Activated CD4-positive, CD25-positive, alpha-beta regulatory T cell treated with anti-CD3 and anti-CD28 coated beads, Interleukin-2, amount 50 U/mL, for 16 hours (primary cell): ENCODE measurements around the gene AKAP10.
"Not testable (repeated sequence)": the region's sequence is repeated elsewhere in the genome, so short reads cannot be mapped to it uniquely, and the experiment has no call there.

Experiments used
- DNase-seq: peaks from one replicate; pipeline ENCODE4 v3.0.0-alpha.2; 2020; ENCODE audit warnings: low read depth, low spot score

Gene AKAP10

DNA sequence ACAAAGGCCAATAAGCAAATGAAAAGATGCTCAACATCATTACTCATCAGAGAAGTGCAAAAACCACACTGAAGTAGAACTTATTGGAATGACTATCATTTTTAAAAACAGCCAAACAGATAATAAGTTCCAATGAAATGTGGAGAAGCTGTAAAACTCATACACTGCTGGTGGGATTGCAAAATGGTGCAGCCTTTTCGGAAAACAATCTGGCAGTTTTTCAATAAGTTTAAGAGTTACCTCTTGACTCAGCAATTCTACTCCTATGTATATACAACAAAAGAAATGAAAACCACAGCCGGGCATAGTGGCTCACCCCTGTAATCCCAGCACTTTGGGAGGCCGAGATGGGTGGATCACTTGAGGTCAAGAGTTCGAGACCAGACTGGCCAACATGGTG, 49.3 kb downstream of the AKAP10 start:
- no peak for DNase-seq

DNA sequence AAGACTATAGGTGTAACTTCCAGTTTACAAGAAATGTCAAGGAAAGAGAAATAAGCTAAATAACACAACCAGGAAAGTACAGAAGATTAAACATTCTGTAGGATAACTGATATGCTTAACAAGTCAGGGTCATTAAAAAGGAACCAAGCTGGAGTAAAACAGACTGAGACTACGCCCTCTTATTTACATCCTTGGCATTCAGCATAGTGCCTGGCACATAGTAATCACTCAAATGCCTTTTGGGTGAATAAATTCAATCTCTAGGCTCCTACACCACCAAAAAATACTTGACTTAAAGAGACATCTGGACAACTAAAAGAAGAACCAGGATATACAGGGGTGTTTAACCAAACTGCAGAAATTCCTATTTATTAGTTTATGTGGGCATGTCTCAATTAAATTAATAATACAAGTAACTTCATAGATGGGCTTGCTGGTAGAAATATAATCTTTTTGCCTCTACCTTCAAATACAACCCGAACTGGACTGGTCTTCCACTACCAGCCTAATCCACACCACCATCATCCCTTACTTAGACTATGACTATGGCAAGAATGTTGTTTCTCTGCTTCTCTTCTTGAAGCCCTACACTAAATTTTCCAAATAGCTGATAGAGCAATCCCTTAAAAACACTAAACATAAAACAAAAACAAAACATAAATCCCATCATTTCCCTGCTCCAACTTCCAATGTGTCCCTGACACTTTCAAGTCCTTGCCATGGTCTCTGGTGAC, 62.2 kb downstream of the AKAP10 start:
- DNase-seq: no peak

DNA sequence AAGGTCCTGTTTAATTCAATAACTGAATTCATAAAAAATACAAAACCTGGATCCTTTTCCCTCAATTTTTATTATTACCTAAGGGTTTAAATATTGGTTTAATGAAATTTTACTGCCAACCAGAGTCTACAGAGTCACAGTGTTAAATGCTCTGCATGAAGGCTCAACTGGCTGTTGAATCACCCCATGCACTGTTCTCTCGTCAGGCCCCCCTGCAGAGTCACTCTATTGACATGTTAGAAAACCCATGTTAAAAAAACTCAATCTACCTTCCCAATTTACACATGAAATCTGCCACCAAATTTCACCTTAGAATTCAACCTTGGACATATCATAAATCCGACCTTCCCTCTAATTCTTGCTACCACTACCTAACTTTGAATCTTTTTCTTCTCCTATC, 66.6 kb downstream of the AKAP10 start:
- DNase-seq: no peak

DNA sequence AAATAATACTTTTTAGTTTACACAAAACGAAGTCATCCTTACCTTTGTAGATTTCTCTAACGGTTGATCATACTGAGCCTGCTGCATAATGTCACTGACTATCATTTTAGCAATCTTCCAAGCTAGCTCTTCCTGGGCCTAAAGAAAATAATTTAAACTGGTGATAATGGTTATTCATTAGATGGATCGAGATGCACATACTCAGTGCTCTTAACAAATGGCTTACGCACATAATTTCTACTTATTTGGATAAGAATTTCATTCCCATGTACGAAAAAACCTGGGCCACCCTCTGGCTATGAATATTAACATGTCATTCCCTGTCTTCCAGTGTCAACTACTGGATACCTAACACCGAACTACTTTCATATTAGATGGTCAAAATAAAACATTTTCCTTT, 68.5 kb downstream of the AKAP10 start:
- no peak for DNase-seq

DNA sequence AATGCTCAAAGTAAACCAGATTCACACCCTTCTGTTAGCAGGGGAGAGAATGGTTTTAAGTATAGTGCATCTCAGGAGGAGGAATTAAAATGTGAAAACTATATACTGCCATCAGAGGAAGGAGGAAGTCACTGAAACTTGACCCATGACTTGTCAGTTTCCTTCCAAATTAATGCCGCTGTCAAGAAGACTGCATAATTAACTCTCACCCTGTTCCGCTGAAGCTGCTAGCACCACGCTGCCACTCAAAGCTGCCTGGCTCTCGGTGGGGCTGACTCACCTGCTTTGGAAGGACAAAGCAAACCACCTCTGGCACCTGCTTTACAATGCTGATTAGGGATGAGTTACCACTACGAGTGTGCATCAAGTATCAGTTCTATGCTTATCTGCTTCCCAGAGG, 72.1 kb downstream of the AKAP10 start:
- no peak for DNase-seq

DNA sequence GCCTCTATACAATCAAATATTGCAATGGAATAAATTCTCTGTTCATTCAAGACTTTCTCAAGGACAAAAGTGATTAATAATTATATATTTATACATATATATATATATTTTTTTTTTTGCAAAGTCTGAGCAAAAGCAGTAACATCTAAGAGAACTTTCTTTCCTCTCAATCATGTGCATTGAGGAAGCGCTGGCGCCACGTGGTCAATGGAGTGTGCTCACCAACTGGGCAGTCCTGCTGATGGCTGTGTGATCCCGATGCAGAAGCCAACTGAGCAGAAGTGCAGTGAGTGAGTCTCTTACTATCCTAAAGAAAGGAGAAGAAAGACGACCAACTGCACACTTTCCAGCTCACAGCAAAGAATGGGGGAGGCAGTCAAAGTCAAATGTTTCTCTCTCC, 72.7 kb downstream of the AKAP10 start:
- no peak for DNase-seq

DNA sequence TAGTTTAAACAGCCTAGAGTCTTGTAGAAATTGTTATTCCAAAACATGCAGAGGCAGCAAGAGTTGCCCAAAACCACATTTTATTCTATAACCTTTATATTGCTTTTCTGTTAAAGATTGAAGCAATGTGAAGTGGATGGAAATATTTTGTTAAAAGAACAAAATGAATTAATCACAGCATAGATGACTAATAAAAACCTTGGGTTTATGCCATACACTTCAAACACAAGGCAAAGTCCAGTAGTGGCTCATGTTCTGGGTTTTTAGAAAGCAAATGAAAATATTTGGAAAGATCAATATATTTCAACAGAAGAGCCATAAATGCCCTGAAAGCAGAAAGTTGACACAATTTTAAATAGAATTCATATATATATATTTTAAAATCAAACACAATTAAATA, 73.2 kb downstream of the AKAP10 start:
- DNase-seq: no peak

DNA sequence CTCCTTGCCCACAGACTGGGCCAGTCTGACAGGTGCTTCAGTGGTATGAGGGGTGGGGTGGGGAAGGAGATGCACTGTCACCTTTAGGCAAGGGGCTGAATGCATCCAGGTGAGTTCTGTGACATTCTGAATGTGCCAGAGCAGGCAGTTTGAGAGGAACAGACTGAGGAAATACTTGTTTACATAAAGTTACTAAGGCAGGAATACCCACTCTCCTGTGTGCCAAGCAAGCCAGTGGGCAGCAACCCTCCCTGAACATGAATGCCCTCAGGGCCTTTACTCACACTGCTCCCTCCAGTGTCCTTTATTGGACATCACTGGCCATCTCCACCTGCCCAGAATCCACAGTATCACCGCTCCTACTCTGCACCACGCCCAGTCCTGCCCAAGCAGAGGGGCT, 76.8 kb downstream of the AKAP10 start:
- DNase-seq: no peak

DNA sequence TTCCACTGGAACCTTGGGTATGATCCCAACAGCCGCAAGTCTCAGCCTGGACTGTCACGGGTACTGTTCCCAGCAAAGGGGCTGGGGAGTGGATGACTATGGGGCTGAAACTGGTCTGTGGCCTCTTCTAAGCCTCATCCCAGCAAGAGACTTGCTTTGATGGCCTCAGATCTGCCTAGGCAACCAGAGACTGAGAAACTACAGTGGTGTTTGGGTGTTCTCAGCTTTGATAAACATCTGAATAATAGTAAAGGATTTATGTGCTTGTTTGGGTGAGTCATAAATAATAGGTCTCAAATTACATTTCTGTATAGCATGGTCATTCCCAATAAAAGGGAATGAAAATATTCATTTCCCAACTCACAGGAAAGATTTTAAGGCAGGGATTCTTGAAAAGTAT, 79.7 kb downstream of the AKAP10 start:
- DNase-seq: no peak

DNA sequence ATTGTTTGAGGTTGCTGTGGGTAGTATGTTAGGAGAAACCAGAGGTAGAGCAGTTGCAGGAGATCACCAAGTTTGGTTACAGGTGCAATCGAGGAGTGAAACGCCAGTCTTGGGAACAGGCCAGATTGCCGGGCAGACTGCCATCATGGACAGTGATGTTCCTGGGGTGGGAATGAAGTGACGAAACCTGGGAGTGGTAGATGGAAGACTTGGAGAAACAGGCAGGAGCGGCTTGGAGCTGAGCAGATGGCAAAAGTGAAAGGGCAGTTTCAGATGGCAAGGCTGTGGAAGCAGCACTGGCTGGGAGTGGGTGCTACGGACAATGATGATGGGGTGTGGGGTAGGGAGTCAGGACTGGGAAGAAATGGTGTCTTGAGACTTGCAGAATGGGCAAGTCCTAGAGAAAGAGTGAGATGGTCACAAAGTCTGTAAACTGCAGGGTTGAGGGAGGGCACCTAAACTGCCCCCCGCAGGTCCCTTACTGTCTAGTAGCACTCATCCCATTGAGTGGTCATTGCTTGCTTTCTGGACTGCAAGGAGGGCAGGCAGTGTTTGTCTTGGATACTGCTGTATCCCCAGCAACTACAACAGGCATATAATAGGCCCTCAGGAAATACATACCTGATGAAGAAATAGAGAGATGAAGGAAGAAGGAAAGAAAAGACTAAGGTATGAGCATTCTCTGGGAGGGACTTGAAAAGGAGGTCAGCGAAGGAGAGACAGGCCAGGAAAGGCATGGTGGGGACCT, 80.4 kb downstream of the AKAP10 start:
- DNase-seq: no peak

DNA sequence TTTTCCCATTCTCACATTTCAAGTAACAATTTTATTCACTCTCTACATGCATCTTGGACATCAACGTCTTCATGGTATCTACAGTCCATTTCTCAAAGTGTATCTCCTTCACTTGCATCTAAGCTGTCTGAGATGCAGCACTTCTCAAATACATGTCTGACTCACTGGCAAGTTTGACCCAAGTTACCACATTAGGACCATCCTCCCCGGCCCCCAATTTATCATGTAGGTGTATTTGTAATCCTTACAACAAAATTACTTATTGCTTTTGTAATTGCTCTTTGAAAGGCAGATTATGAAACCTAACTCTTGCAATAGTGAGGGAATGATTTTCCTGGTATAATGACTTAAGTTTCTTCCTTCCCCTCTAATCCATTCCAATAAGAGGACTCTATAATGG, 80.9 kb downstream of the AKAP10 start:
- DNase-seq: no peak

DNA sequence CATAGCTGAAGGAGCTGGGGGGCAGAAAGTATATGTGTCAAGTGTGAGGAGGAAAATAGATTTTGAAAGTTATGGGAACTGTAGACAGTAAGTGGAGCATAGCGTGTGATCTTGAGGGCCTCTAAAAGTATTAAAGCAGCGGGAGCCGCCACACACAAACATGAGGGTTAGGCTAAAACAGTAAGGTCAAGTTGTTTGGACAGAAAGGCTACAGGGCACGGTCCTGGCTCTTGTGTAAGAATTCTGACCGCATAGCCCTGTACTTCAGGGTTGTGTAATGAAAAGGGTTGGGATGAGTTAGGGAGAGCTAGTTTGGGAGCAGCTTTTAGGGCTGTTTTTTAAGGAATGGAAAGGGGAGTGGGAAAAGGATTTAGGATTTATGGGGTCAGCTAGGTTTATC, 87.1 kb downstream of the AKAP10 start:
- not testable (repeated sequence) for DNase-seq

DNA sequence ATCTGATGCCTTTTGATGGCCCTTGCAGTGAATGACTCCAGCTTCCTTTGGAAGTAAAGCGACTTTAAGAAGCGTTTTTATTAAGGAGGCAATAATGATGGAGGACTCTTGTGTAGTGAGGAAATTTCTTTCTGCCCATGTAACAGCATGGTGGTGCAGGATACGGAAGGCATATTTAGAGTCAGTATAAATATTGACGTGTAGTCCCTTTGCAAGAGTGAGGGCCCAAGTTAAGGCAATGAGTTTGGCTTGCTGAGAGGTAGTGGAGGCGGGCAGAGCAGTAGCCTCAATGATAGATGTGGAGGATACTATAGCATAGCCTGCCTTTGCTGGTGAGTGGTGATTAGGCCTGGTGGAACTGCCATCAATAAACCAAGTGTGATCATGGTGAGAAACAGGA, 87.6 kb downstream of the AKAP10 start:
- DNase-seq: not testable (repeated sequence)

DNA sequence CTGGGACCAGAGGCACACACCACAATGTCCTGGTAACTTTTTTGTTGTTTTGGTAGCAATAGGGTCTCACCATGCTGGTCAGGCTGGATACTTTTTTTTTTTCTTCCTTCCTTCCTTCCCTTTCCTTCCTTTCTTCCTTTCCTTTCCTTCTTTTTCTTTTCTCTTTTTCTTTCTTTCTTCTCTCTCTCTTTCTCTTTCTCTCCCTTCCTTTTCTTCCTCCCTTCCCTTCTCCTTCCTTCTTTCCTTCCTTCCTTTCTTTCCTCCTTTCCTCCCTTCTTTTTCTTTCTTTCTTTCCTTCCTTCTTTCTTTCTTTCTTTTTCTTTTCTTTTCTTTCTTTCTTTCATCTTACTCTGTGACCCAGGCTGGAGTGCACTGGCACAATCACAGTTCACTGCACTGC, 91.5 kb downstream of the AKAP10 start:
- no peak for DNase-seq

DNA sequence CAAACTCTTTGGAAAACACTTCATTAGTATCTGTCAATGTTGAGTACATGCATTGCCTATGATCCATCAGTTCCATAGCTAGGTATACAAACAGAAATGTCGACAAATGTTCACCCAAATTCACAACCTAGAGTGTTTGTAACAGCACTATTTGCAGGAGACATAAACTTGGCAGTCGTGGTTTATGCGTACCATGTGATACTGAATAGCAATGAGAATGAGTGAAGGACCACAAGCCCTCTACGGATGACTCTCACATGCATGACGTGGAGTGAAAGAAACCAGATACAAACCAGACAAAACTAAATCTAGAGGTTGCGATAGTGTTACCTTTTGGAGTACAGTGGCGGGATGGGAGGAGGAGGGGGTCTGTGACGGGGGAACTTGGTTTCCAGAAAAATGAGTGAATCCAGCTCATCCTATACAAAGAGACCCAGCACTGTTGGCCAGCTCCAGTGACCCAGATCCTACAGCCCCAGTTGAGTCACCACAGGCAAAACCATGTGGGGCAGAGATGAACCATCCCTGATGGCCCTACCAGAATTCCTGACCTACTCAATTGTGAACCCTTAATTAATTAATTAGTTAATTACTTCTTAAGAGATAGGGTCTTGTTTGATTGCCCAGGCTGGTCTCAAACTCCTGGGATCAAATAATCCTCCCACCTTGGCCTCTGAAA, 94.0 kb downstream of the AKAP10 start:
- DNase-seq: no peak

DNA sequence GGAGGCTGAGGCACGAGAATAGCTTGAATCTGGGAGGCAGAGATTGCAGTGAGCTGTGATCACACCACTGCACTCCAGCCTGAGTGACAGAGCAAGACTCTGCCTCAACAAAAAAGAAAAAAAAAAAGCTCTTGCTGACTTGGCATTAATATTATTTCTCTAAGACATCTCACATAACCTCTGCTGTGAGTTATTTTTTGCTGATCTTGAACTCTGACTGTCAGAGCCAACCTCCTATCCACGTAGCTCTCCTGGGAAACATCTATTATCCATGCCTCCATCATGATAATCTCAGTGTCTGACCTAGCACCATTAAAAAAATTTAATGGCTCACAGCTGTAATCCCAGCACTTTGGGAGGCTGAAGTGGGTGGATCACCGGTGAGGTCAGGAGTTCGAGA, 97.2 kb downstream of the AKAP10 start:
- DNase-seq: no peak

DNA sequence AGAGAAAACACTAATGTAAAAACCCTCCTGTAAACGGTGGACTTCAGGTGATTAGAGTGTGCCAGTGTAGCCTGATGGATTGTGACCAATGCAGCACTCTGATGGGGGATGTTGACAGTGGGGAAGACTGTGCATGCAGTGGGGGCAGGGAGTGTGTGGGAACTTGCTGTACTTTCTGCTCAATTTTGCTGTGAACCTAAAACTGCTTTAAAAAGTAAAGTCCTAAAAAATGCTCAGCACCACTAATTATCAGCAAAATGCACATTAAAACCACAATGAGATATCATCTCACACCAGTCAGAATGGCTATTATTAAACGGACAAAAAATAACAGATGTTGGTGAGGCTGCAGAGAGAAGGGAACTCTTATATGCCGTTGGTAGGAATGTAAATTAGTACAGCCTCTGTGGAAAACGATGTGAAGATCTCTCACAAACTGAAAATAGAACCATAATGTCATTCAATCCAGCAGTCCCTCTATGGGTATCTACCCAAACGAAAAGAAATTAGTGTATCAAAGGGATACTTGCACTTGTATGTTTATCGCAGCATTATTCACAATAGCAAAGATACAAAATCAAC, 100.2 kb downstream of the AKAP10 start:
- no peak for DNase-seq

DNA sequence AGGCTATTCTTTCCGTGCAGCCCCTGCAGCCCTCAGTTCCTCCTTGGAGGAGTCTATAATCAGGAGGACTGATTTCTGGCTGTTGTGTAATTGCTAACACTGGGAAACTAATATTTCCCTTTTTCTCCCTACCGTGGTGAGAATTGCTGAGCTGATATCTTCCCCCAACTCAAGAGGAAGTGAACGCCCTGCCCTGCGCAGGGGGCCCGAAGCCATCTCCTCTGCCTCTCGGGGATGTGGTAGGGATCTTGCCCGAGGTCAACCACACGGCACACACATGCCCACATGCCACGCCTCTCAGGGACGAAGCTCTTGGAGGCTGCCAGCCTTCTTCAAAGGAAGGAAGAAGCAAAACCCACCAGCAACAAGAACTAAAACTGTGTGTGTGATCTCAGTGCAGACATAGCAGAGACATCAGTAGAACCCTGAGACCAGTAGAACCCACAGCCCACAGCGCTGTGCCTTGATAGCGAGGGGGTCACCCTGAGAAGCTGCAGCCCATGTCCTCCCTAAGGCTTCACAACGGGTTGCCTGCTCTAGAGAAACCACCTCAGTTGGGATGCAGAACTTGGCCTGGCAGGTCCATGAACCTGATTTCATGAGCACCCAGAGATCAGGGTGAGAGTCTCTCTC, 101.0 kb downstream of the AKAP10 start:
- DNase-seq: no peak

DNA sequence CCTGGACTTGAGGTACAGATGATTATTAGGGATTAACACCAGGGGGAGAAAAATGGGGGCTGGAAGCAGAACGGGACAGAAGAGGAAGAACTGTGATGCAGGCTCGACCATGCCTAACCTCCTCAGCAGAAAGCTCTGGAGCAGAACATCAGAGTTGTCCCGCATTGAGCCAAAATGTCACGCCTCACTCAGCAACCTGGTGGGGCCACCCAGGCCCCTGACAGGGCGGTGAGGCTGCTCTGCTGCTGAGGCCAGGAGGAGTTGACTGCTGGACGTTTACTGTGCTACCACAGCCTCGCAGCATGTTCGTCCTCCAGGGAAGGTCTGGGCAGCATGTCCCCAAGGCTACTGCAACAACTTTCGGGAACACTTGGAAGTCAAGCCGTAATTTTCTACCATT, 103.4 kb downstream of the AKAP10 start:
- DNase-seq: no peak

DNA sequence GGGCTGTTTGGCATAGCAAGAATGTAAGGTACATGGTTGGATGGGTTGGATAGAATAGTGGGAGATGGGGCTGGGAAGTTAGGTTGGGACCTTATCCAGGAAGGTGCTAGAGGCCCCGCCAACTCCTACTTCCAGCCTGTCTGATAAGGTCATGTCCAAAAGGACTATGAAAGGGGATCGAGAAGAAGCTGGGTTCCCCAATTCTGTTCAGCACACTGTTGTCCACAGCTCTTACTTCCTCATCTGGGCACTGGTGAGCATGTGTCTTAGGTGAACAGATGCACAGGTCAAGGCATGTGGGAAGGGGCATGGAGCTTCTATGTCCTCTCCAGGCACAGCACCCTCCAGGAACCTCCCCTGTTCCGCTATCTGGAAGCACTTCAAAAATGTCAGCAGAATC, 104.3 kb downstream of the AKAP10 start:
- DNase-seq: no peak

DNA sequence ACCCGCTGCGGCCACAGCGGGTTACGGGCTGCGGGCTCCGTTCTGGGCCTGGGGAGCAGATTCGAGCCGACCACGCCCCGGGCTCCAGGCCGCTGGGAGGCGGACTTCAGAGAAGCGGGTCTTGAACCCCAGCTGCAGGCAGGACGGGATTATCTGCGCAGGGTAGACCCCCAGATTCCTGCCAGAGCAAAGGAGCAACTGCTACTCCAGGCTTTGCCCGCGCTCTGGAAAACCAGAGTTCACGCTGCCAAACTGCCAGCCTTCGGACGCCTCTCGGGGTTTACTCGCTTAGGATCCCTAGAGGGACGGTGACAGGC, 109.6 kb downstream of the AKAP10 start:
- no peak for DNase-seq
